GM23338 (cell line): Measurements from ENCODE around the gene ZNF440. TPM values are rescaled to one million over a fixed set of nuclear protein-coding genes. Genes with fewer than 3 reads are reported as not detected.
A peak's percentile ranks its signal among the peaks of the same experiment; 100 is the strongest.

Source experiments
- ATAC-seq: fragments of 200-7000 bp; cut with Tn5 transposase; 3 replicates; pipeline ENCODE4 v1.9.1; 2020
- DNase-seq: peaks from one replicate; pipeline ENCODE4 v3.0.0-alpha.2; 2015; ENCODE audit warnings: low spot score
- H2AFZ ChIP-seq: fragments of 200-600 bp; sonication (generic); 2 replicates; pipeline ENCODE4 v1.8.0; 2016; ENCODE audit warnings: antibody characterized with exemption, mild to moderate bottlenecking, moderate library complexity
- H3F3A ChIP-seq: fragments of 200-600 bp; sonication (generic); replicated peaks from 2 replicates; pipeline ENCODE4 v1.8.0; 2017; ENCODE audit warnings: antibody characterized with exemption, mixed run types, low read depth
- H3K27ac ChIP-seq: fragments of 200-600 bp; sonication (generic); 2 replicates; pipeline ENCODE4 v1.6.1; 2016; ENCODE audit warnings: low read depth
- H3K27me3 ChIP-seq: fragments of 200-600 bp; sonication (generic); 2 replicates; pipeline ENCODE4 v1.8.0; 2016; ENCODE audit warnings: mild to moderate bottlenecking, mixed run types, moderate library complexity; ENCODE audit not compliant: insufficient read depth
- H3K36me3 ChIP-seq: fragments of 200-600 bp; sonication (generic); 2 replicates; pipeline ENCODE4 v1.8.0; 2016; ENCODE audit warnings: mild to moderate bottlenecking; ENCODE audit not compliant: insufficient read depth
- H3K4me1 ChIP-seq: fragments of 200-600 bp; sonication (generic); 2 replicates; pipeline ENCODE4 v1.8.0; 2016; ENCODE audit warnings: mild to moderate bottlenecking, moderate library complexity; ENCODE audit not compliant: insufficient read depth
- H3K4me2 ChIP-seq: fragments of 200-600 bp; sonication (generic); 2 replicates; pipeline ENCODE4 v1.7.1; 2017; ENCODE audit warnings: mixed run types
- H3K4me3 ChIP-seq: fragments of 200-600 bp; sonication (generic); 2 replicates; pipeline ENCODE4 v1.6.1; 2016; ENCODE audit warnings: mixed run types
- H3K79me2 ChIP-seq: fragments of 200-600 bp; sonication (generic); replicated peaks from 2 replicates; pipeline ENCODE4 v1.8.0; 2017; ENCODE audit warnings: mild to moderate bottlenecking; ENCODE audit not compliant: insufficient read depth
- H3K9me2 ChIP-seq: fragments of 200-600 bp; sonication (generic); 2 replicates; pipeline ENCODE4 v1.8.0; 2017; ENCODE audit not compliant: insufficient read depth
- H4K20me1 ChIP-seq: fragments of 200-600 bp; sonication (generic); replicated peaks from 2 replicates; pipeline ENCODE4 v1.8.0; 2017; ENCODE audit warnings: mild to moderate bottlenecking; ENCODE audit not compliant: insufficient read depth
- H3K27ac Mint-ChIP-seq: 2 replicates; pipeline ENCODE4 v1.8.0; 2020; ENCODE audit warnings: inconsistent platforms, mild to moderate bottlenecking, moderate library complexity, mixed read lengths
- H3K27me3 Mint-ChIP-seq: 3 replicates; pipeline ENCODE4 v1.8.0; 2022; ENCODE audit warnings: low read depth, mild to moderate bottlenecking, moderate library complexity, mixed read lengths, inconsistent platforms; ENCODE audit not compliant: insufficient read depth, poor library complexity
- H3K36me3 Mint-ChIP-seq: 3 replicates; pipeline ENCODE4 v1.8.0; 2021; ENCODE audit warnings: low read depth, mild to moderate bottlenecking, inconsistent platforms, moderate library complexity, mixed read lengths
- H3K4me1 Mint-ChIP-seq: 3 replicates; pipeline ENCODE4 v1.8.0; 2020; ENCODE audit warnings: mild to moderate bottlenecking, inconsistent platforms, mixed read lengths
- H3K4me3 Mint-ChIP-seq: 3 replicates; pipeline ENCODE4 v1.8.0; 2021; ENCODE audit warnings: moderate library complexity, mild to moderate bottlenecking, inconsistent platforms, mixed read lengths
- H3K9me3 Mint-ChIP-seq: 3 replicates; pipeline ENCODE4 v1.8.0; 2020; ENCODE audit warnings: moderate library complexity, mild to moderate bottlenecking, inconsistent platforms, mixed read lengths
- CREB1 ChIP-seq: fragments of 250-450 bp; sonication (Bioruptor Pico); IDR thresholded peaks from 2 replicates; pipeline ENCODE4 v1.5.0; 2020; ENCODE audit warnings: low read depth, mild to moderate bottlenecking, moderate library complexity
- CTCF ChIP-seq, 2 experiments: fragments of 200-600 bp in 1 of 2; sonication (generic) in 1 of 2; conservative IDR thresholded peaks; 2 replicates each; pipeline versions ENCODE4 v1.5.1 to v1.6.1; 2016 to 2017; ENCODE audit warnings: antibody characterized with exemption in 2 of 2, low read depth in 2 of 2, mild to moderate bottlenecking in 2 of 2, moderate library complexity in 1 of 2
- EZH2 ChIP-seq: fragments of 200-600 bp; sonication (generic); IDR thresholded peaks from one replicate; pipeline ENCODE4 v1.8.0; 2017; ENCODE audit warnings: antibody characterized with exemption, mild to moderate bottlenecking, low read depth; ENCODE audit not compliant: unreplicated experiment
- EZH2phosphoT487 ChIP-seq: fragments of 200-600 bp; sonication (generic); IDR thresholded peaks from one replicate; pipeline ENCODE4 v1.8.1; 2018; ENCODE audit warnings: antibody characterized with exemption; ENCODE audit not compliant: unreplicated experiment
- JUNB ChIP-seq: IDR thresholded peaks from one replicate; pipeline ENCODE4 v1.6.1; 2016; ENCODE audit warnings: antibody characterized with exemption; ENCODE audit not compliant: unreplicated experiment
- NANOG ChIP-seq: IDR thresholded peaks from 2 replicates; pipeline ENCODE4 v1.6.1; 2016; ENCODE audit warnings: antibody characterized with exemption, borderline replicate concordance
- REST ChIP-seq: IDR thresholded peaks from one replicate; pipeline ENCODE4 v1.6.1; 2018; ENCODE audit warnings: antibody characterized with exemption; ENCODE audit not compliant: unreplicated experiment
- ZNF331 ChIP-seq: fragments of 250-450 bp; sonication (Bioruptor Pico); IDR thresholded peaks from 2 replicates; pipeline ENCODE4 v1.5.0; 2020; ENCODE audit warnings: low read depth, mild to moderate bottlenecking, moderate library complexity
- polyA plus RNA-seq: library from polyadenylated mRNA; unstranded; fragments of >200 nt; fragmentation: Nextera tagmentation; extraction: Ambion mirVana; gene quantifications from 2 replicates; pipeline ENCODE4 v1.2.1, GENCODE V29; 2016
- total RNA-seq: library from RNA; depleted of rRNA; stranded (reverse); fragments of >200 nt; shearing (Covaris generic); gene quantifications from 2 replicates; pipeline ENCODE4 v1.2.3, GENCODE V29; 2014

Gene ZNF440
- total and polyA plus RNA-seq, 2 experiments from 2014 or later: 2.5 to 9.3 TPM

- TF ChIP-seq EZH2 (no peak), ZNF331 (CRISPR knock-in tag) (no peak), JUNB (no peak), CTCF (conservative IDR thresholded peaks at IDR 0.05; ENCODE audit: low read depth in 2 of 2) (no peak), REST (no peak), NANOG (no peak), CREB1 (CRISPR knock-in tag) (no peak)
- Histone ChIP-seq H3K4me2 (no peak overlapping the region), H4K20me1 (no peaks in the 10 kb centered on the region), H3K36me3 (no peaks in the 10 kb centered on the region), H3K4me1 (peaks cover 4% of the 10 kb centered on the region; the same call in 1 of the 2 replicates), H3F3A (peaks cover 3% of the 10 kb centered on the region; the same call in 1 of the 2 replicates), H3K4me3 (no peak overlapping the region), H3K27ac (no peak overlapping the region), H3K9me2 (no peaks in the 10 kb centered on the region), H2AFZ (no peak overlapping the region), H3K79me2 (no peaks in the 10 kb centered on the region), H3K27me3 (peaks cover 14% of the 10 kb centered on the region; the same call in 1 of the 2 replicates)
- Mint-ChIP-seq H3K4me1 (no peaks in the 10 kb centered on the region), H3K4me3 (no peak overlapping the region), H3K27me3 (peaks cover under 1% of the 10 kb centered on the region), H3K9me3 (peaks cover 90% of the 10 kb centered on the region), H3K27ac (no peak overlapping the region), H3K36me3 (peaks cover 21% of the 10 kb centered on the region)
- ATAC-seq (no peak), DNase-seq (no peak)
Measured at GRCh38 chr19:11792942-11793341, 21.1 kb upstream of the ZNF440 start.

DNA sequence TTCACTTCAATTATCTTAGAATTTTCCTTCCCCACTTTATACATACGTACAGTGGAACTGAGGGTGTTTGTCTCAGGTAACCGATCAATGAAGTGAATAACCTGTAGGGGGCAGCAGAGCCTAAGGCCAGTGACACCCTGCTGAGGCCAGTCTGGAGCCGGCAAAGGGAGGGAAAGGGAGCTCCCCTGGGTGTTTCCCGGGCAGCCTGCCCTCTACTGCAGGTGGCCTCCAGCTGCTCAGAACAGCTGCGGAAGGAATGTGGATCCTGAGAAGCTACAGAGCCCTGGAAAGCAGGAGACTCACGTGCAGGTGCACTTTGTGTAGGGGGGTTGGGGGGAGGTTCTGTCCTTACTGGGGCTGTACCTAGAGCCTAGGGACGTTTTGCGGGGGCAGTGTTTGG is 16.6 kb upstream of the ZNF440 start:
- Mint-ChIP-seq H3K36me3 (peaks cover 21% of the 10 kb centered on the region), H3K27me3 (peaks cover 3% of the 10 kb centered on the region), H3K4me3 (no peak overlapping the region), H3K4me1 (no peaks in the 10 kb centered on the region), H3K9me3 (peaks cover 89% of the 10 kb centered on the region), H3K27ac (no peak overlapping the region)
- Histone ChIP-seq H3F3A (peaks cover 6% of the 10 kb centered on the region; the same call in 1 of the 2 replicates), H4K20me1 (no peaks in the 10 kb centered on the region), H3K27me3 (peaks cover 34% of the 10 kb centered on the region), H3K9me2 (no peaks in the 10 kb centered on the region), H3K4me1 (peaks cover 15% of the 10 kb centered on the region; the same call in 1 of the 2 replicates), H2AFZ (peak overlapping the region; percentile 94; the same call in 1 of the 2 replicates), H3K4me2 (peak overlapping the region; percentile 97), H3K79me2 (no peaks in the 10 kb centered on the region), H3K36me3 (no peaks in the 10 kb centered on the region), H3K27ac (no peak overlapping the region), H3K4me3 (peak overlapping the region; percentile 86)
- peak; percentile 69 for ATAC-seq
- peak; percentile 86 for TF ChIP-seq CTCF (conservative IDR thresholded peaks at IDR 0.05; ENCODE audit: low read depth in 2 of 2)
- no peak for TF ChIP-seq NANOG
- no peak for TF ChIP-seq EZH2phosphoT487
- DNase-seq: peak; percentile 94
